ACHN (cell line): ENCODE results near the gene SMG7.

Experiments used
- DNase-seq: peaks from one replicate; pipeline ENCODE4 v3.0.0-alpha.2; 2015
- in situ Hi-C: cut with HindIII; loops from 2 replicates; pipeline ENCODE4 v1.10.0; 2017; ENCODE audit warnings: low sequenced_read_pairs, low pct_ligation_motif_present, low pct_unique_long_range_greater_than_20kb

The SMG7 gene

GRCh38 chr1:183576537-183576936 lies 104.2 kb downstream of the SMG7 start:
- in situ Hi-C loops = no loop called here
- DNase-seq = no peak

GRCh38 chr1:183577897-183578465 lies 105.7 kb downstream of the SMG7 start:
- in situ Hi-C loops = no loop called here
- DNase-seq = no peak

DNA sequence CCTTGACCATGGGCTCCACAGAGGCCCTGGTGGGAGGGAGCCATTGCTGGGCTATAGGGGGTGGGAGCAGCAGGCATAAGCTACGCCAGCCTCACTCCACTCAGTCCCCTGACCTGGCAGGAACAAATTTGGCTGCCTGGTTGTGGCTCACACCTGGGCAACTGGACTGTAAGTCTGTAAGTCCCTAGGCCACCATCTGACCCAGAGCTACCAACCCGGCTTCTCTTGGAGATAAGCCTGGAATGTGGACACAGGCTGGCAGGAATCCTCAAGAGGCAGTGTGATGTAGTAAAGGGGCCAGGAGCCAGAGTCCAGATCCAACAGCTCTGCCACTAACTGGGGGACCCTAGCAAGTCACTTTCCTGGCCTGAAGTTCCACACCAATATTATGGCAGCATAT lies 106.6 kb downstream of the SMG7 start:
- in situ Hi-C loops = no loop called here
- DNase-seq = no peak

GRCh38 chr1:183580281-183580682 lies 108.0 kb downstream of the SMG7 start:
- in situ Hi-C loops = no loop called here
- DNase-seq = no peak

DNA sequence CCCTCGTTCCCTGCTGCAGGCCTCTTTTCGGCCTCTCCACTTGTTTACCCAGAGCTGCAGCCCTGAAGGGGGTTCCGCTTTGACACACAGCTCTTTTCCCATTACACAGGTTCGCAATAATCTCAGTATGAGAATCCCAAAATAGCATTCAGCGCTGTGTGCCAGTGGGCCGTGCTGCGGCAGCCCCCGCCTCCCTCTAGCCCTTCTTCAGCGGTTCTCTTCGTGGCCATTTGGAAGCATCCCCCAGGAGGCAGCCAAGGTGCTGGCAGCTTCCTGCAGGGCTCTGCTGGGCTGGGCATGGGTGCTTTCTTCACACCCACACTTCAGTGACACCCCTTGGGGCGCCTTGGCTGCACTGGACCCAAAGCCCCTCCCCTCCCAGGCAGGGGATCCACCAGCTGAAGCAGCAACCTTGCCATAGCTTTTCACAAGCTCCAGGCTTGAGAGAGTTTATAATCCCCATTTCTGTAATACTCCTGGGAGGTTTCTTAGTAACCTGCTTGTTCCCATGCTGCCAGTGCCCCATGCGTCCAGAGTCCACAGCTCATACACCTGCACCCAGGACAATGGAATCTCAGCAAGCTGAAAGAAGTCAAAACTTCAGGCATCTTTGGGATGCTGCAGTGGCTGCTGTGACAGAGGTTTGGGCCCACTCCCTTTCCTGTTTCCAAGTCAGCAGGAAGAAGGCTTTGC lies 109.9 kb downstream of the SMG7 start:
- in situ Hi-C loops = no loop called here
- no peak for DNase-seq

DNA sequence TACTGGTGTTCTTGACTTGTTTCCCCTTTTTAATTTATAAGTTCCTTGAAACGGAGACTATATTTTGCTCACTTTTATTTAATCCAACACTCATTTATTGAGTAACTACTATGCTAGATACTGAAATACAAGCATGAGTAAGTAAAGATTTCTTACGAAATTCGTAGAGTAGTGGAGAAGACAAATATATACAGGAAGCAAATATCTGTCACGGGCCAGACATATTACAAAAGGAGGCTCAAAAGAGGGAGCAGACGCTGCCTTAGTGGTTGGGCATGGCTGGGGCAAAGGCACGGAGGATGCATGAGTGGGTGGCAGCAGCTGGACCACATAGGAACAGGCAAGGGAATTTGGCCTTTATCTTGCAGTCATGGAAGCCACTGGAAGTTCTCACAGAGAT lies 111.2 kb downstream of the SMG7 start:
- in situ Hi-C loops = no loop called here
- DNase-seq = no peak

GRCh38 chr1:183584147-183584546 lies 111.8 kb downstream of the SMG7 start:
- in situ Hi-C loops = no loop called here
- DNase-seq = no peak

DNA sequence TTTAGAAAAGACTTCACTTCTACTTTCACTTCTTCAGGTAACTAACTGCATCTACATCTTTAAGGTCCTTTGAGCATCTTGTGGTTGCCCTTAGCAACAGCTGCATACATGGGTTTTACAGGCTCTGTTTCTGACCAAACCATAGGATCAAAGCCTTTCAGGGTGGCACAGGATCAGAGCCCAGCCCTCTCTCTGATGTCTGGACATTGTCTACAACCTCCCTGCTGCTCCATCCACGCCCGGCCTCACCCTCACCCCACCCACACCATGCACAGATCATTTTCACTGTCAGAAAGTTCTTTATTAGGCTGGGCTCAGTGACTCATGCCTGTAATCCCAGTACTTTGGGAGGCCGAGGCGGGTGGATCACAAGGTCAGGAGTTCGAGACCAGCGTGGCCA lies 112.7 kb downstream of the SMG7 start:
- in situ Hi-C loops = no loop called here
- no peak for DNase-seq

DNA sequence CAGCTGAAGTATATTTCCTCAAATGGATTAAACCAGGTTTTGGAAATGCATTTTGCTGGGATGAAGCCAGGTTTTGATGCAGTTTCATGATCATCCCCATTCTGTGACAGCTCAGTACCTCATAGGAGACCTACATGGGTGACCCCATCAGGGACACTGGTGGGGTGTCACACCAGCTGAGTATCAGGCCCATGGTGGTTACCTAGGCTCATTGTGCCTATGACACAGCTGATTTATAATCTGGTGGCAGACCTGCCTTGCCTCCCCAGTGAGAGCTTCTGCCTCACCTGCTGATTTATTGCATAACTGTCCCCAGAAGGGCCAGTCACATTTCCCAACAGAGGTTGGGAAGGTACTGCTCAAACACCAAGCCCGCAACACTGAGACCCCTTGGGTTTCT lies 114.2 kb downstream of the SMG7 start:
- no peak for DNase-seq
- in situ Hi-C loops = no loop called here

GRCh38 chr1:183586926-183587325 lies 114.6 kb downstream of the SMG7 start:
- DNase-seq = no peak
- in situ Hi-C loops = no loop called here

GRCh38 chr1:183588827-183589226 lies 116.5 kb downstream of the SMG7 start:
- in situ Hi-C loops = no loop called here
- no peak for DNase-seq

GRCh38 chr1:183589384-183589783 lies 117.1 kb downstream of the SMG7 start:
- no peak for DNase-seq
- in situ Hi-C loops = no loop called here

DNA sequence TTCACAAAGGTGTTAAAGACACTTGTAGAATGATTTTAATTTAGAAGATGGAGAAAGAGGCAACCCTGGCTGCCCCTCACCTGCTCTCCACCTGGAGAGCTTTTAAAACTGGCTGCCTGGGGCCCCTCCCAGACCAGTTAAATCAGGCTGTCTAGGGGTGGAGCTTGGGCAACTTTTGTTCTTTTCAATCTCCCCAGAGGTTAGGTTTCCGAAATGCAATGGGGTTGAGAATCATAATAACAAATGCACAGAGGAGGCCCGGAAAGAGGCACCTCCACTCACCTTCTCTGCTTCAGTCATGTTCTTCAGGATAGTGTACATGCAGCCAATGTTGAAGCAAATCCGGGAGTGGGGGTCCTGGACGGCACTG lies 117.6 kb downstream of the SMG7 start:
- DNase-seq = no peak
- in situ Hi-C loops = no loop called here

GRCh38 chr1:183590244-183591191 lies 118.2 kb downstream of the SMG7 start, which contains the start of gene NCF2:
TSS of gene NCF2 (minus strand) at chr1:183590459. CDS start at chr1:183590329, 130 bp downstream.
- in situ Hi-C loops = no loop called here
- no peak for DNase-seq

DNA sequence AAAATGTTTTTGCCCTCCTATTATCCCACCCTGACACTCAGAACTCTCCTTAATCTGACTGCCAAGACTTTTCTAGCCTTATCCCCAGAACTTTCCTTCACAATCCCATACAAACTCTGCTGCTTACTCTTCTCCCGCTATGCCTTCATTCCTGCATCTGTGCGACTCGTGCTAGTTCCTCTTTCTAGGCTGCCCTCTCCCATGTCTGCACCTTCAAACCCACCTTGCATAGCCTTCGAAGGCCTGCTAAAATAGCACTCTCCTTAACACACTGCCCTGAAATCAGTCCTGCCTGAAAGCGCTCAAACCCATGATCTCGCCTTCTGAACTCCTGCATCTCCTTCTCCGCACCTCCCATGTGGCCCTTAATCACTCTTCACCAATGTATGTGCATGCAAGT lies 120.4 kb downstream of the SMG7 start:
- no peak for DNase-seq
- in situ Hi-C loops = no loop called here

DNA sequence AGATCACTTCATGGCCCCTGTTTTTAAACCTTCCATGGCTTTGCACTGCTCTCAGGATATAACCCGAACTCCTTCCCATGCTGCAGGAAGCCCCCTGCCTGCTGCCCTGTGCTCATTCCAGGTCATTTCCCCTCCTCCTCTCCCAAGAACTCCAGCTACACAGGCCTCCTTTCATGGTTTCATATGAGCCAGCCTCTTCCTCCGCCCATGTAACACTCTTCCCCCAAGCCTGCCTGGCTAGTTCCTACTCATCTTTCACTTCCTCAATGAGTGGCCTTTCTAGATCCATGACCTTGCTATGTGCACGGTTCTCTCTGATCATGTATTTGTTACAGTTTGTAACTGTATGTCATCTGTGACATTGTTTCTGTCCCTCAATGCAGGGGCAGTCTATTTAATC lies 121.1 kb downstream of the SMG7 start:
- in situ Hi-C loops = no loop called here
- DNase-seq = no peak

DNA sequence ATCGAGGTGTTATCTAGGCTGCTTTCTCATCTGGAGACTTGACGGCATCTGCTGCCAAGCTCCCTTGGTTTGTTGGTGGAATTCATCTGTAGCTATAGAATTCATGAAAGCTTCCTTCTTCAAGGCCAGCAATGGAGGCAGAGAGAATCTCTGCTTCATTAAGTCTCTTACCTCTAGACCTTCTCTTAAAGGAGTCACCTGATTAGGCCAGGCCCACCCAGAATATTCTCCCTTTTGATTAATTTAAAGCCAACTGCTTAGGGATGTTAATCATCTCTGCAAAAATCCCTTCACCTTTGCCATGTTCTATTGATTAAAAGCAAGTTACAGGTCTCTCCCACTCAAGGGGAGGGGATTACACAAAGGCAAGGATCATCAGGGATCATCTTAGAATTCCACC lies 123.2 kb downstream of the SMG7 start:
- in situ Hi-C loops = no loop called here
- DNase-seq = no peak

GRCh38 chr1:183596500-183596899 lies 124.2 kb downstream of the SMG7 start:
- in situ Hi-C loops = no loop called here
- DNase-seq = no peak

GRCh38 chr1:183597656-183598347 lies 125.5 kb downstream of the SMG7 start:
- in situ Hi-C loops = no loop called here

More at GRCh38 chr1:183597656-183598347, 125.5 kb downstream of the SMG7 start:
- DNase-seq = no peak
